T-helper 2 cell treated with Interferon-gamma antibody and Interleukin-4, amounts not matched to agents 100 ng/mL and 5 ng/mL, for 36 hours (primary cell): ENCODE data around the gene LRP1B. TPM values are rescaled to one million over a fixed set of nuclear protein-coding genes. Genes with fewer than 3 reads are reported as not detected.
"Not testable (repeated sequence)": the region's sequence is repeated elsewhere in the genome, so short reads cannot be mapped to it uniquely, and the experiment has no call there.

Source experiments
- intact Hi-C: fragments of 100-400 bp; cut with micrococcal nuclease; formaldehyde crosslinking; loops from one replicate; pipeline ENCODE4 v1.15.1; 2023
- total RNA-seq: library from RNA; stranded (reverse); gene quantifications from 2 replicates; pipeline ENCODE4 v1.2.3, GENCODE V29; 2022

The LRP1B gene
- total RNA-seq, 1 donor from 2014 or later = not detected

GRCh38 chr2:140401056-140401455, 1729.8 kb downstream of the LRP1B start:
- intact Hi-C loops = no loop called here

- intact Hi-C loops = no loop called here
Observed at GRCh38 chr2:140392824-140393223, 1738.0 kb downstream of the LRP1B start.

GRCh38 chr2:140384946-140385345, 1745.9 kb downstream of the LRP1B start:
- intact Hi-C loops = no loop called here

GRCh38 chr2:140383781-140384180, 1747.0 kb downstream of the LRP1B start:
- intact Hi-C loops = no loop called here

- intact Hi-C loops = no loop called here
Observed at GRCh38 chr2:140376686-140377085, 1754.1 kb downstream of the LRP1B start.

GRCh38 chr2:140363131-140363530, 1767.7 kb downstream of the LRP1B start:
- intact Hi-C loops = no loop called here

- intact Hi-C loops = no loop called here
Observed at GRCh38 chr2:140362361-140362760, 1768.5 kb downstream of the LRP1B start.

GRCh38 chr2:140359056-140359771, 1771.6 kb downstream of the LRP1B start:
- intact Hi-C loops = no loop called here

- intact Hi-C loops = no loop called here
Observed at GRCh38 chr2:140356697-140357096, 1774.1 kb downstream of the LRP1B start.

GRCh38 chr2:140355511-140356090, 1775.2 kb downstream of the LRP1B start:
- intact Hi-C loops = no loop called here

GRCh38 chr2:140354544-140354943, 1776.3 kb downstream of the LRP1B start:
- intact Hi-C loops = no loop called here

- intact Hi-C loops = no loop called here
Observed at GRCh38 chr2:140353541-140353940, 1777.3 kb downstream of the LRP1B start.

- intact Hi-C loops = no loop called here
Observed at GRCh38 chr2:140351692-140352091, 1779.1 kb downstream of the LRP1B start.

GRCh38 chr2:140349695-140350094, 1781.1 kb downstream of the LRP1B start:
- intact Hi-C loops = no loop called here

- intact Hi-C loops = no loop called here
Observed at GRCh38 chr2:140348826-140349225, 1782.0 kb downstream of the LRP1B start.

GRCh38 chr2:140344838-140345237, 1786.0 kb downstream of the LRP1B start:
- intact Hi-C loops = no loop called here

- intact Hi-C loops = not testable (repeated sequence)
Observed at GRCh38 chr2:140344266-140344665, 1786.5 kb downstream of the LRP1B start.

- intact Hi-C loops = no loop called here
Observed at GRCh38 chr2:140338795-140339194, 1792.0 kb downstream of the LRP1B start.

- intact Hi-C loops = no loop called here
Observed at GRCh38 chr2:140337061-140337460, 1793.8 kb downstream of the LRP1B start.

- intact Hi-C loops = no loop called here
Observed at GRCh38 chr2:140316345-140316744, 1814.5 kb downstream of the LRP1B start.

- intact Hi-C loops = no loop called here
Observed at GRCh38 chr2:140311905-140312304, 1818.9 kb downstream of the LRP1B start.

GRCh38 chr2:140308706-140309105, 1822.1 kb downstream of the LRP1B start:
- intact Hi-C loops = no loop called here

GRCh38 chr2:140307532-140307931, 1823.3 kb downstream of the LRP1B start:
- intact Hi-C loops = no loop called here
